ENCODE data around the gene STIM2.

GRCh38 chr4:26884026-26884425, 23.4 kb downstream of the STIM2 start:
- TF ChIP-seq POLR2A (IDR thresholded peaks at IDR 0.05; ENCODE audit: low read depth, low read length), result no peak
- TF ChIP-seq, protein P1, sequence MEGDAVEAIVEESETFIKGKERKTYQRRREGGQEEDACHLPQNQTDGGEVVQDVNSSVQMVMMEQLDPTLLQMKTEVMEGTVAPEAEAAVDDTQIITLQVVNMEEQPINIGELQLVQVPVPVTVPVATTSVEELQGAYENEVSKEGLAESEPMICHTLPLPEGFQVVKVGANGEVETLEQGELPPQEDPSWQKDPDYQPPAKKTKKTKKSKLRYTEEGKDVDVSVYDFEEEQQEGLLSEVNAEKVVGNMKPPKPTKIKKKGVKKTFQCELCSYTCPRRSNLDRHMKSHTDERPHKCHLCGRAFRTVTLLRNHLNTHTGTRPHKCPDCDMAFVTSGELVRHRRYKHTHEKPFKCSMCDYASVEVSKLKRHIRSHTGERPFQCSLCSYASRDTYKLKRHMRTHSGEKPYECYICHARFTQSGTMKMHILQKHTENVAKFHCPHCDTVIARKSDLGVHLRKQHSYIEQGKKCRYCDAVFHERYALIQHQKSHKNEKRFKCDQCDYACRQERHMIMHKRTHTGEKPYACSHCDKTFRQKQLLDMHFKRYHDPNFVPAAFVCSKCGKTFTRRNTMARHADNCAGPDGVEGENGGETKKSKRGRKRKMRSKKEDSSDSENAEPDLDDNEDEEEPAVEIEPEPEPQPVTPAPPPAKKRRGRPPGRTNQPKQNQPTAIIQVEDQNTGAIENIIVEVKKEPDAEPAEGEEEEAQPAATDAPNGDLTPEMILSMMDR (IDR thresholded peaks at IDR 0.05; ENCODE audit: extremely low read depth in 1 of 2, insufficient read depth in 1 of 2, low read depth in 1 of 2, low read length in 2 of 2), result no peak
- no peak for TF ChIP-seq EZH2 (IDR thresholded peaks at IDR 0.05; ENCODE audit: borderline replicate concordance, low read depth, low read length, severe bottlenecking)
- TF ChIP-seq, protein P2, sequence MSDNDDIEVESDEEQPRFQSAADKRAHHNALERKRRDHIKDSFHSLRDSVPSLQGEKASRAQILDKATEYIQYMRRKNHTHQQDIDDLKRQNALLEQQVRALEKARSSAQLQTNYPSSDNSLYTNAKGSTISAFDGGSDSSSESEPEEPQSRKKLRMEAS (IDR thresholded peaks at IDR 0.05; ENCODE audit: insufficient read depth, insufficient read length), result no peak
- TF ChIP-seq FOS (IDR thresholded peaks at IDR 0.05; ENCODE audit: borderline replicate concordance, insufficient read depth, low read length), result no peak

Measured in endothelial cell of umbilical vein (primary cell).